Glutamatergic neuron (in vitro differentiated cells): ENCODE data around the gene APOBEC3G. TPM values are rescaled to one million over a fixed set of nuclear protein-coding genes. Genes with fewer than 3 reads are reported as not detected.
A peak's percentile ranks its signal among the peaks of the same experiment; 100 is the strongest.
"Not testable (repeated sequence)": the region's sequence is repeated elsewhere in the genome, so short reads cannot be mapped to it uniquely, and the experiment has no call there.

Experiments used
- DNase-seq: peaks from one replicate; pipeline ENCODE4 v3.0.0; 2022
- H3K27ac Mint-ChIP-seq: one replicate; pipeline ENCODE4 v1.8.0; 2020; ENCODE audit warnings: mild to moderate bottlenecking, mixed read lengths, inconsistent platforms; ENCODE audit not compliant: unreplicated experiment
- H3K27me3 Mint-ChIP-seq: one replicate; pipeline ENCODE4 v1.8.0; 2020; ENCODE audit warnings: mild to moderate bottlenecking, moderate library complexity, mixed read lengths, inconsistent platforms; ENCODE audit not compliant: unreplicated experiment
- H3K36me3 Mint-ChIP-seq: one replicate; pipeline ENCODE4 v1.8.0; 2020; ENCODE audit warnings: mild to moderate bottlenecking, mixed read lengths, inconsistent platforms; ENCODE audit not compliant: unreplicated experiment
- H3K4me1 Mint-ChIP-seq: one replicate; pipeline ENCODE4 v1.8.0; 2020; ENCODE audit warnings: mild to moderate bottlenecking, low read depth, mixed read lengths, inconsistent platforms; ENCODE audit not compliant: unreplicated experiment
- H3K4me3 Mint-ChIP-seq: one replicate; pipeline ENCODE4 v1.8.0; 2020; ENCODE audit warnings: mild to moderate bottlenecking, mixed read lengths, inconsistent platforms; ENCODE audit not compliant: unreplicated experiment
- H3K9me3 Mint-ChIP-seq: one replicate; pipeline ENCODE4 v1.8.0; 2020; ENCODE audit warnings: mild to moderate bottlenecking, moderate library complexity, mixed read lengths, inconsistent platforms; ENCODE audit not compliant: unreplicated experiment
- CTCF ChIP-seq: fragments of 200-600 bp; sonication (generic); IDR thresholded peaks from one replicate; pipeline ENCODE4 v1.5.0; 2021; ENCODE audit not compliant: partially characterized antibody, unreplicated experiment
- total RNA-seq: library from RNA; stranded (reverse); fragmentation: NEBNext Ultra II Directional; extraction: Animal tissue kit (Norgen Biotek cat#: 25700); gene quantifications from one replicate; pipeline ENCODE4 v1.2.1, GENCODE V29; 2021; ENCODE audit not compliant: unreplicated experiment

Gene APOBEC3G
- total RNA-seq, 1 donor from 2014 or later: 1.0 TPM

- no peaks in the 10 kb centered on the region for H3K36me3 Mint-ChIP-seq
- no peak for DNase-seq
- peaks cover 6% of the 10 kb centered on the region for H3K4me1 Mint-ChIP-seq
- TF ChIP-seq CTCF: no peak
- H3K27ac Mint-ChIP-seq: no peak overlapping the region
- no peak overlapping the region for H3K4me3 Mint-ChIP-seq
- H3K9me3 Mint-ChIP-seq: no peaks in the 10 kb centered on the region
- peaks cover 6% of the 10 kb centered on the region for H3K27me3 Mint-ChIP-seq
These were observed 3.1 kb upstream of the APOBEC3G start for GRCh38 chr22:39073981-39074380.

GRCh38 chr22:39076155-39077025, 685 bp upstream of the APOBEC3G start:
- H3K27me3 Mint-ChIP-seq, H3K4me1 Mint-ChIP-seq, H3K9me3 Mint-ChIP-seq, DNase-seq, H3K36me3 Mint-ChIP-seq: not testable (repeated sequence)
- Mint-ChIP-seq H3K4me3 (peak overlapping the region; percentile 78), H3K27ac (peak overlapping the region; percentile 29)

GRCh38 chr22:39077912-39078311, 837 bp downstream of the APOBEC3G start:
- H3K27me3 Mint-ChIP-seq: peaks cover 11% of the 10 kb centered on the region
- H3K36me3 Mint-ChIP-seq, H3K4me1 Mint-ChIP-seq, H3K9me3 Mint-ChIP-seq, DNase-seq, H3K27ac Mint-ChIP-seq, H3K4me3 Mint-ChIP-seq: not testable (repeated sequence)

- H3K27me3 Mint-ChIP-seq: peaks cover 11% of the 10 kb centered on the region
- H3K27ac Mint-ChIP-seq: no peak overlapping the region
- no peaks in the 10 kb centered on the region for H3K36me3 Mint-ChIP-seq
- DNase-seq: no peak
- no peak for TF ChIP-seq CTCF
- no peaks in the 10 kb centered on the region for H3K9me3 Mint-ChIP-seq
- H3K4me1 Mint-ChIP-seq: peaks cover 6% of the 10 kb centered on the region
- no peak overlapping the region for H3K4me3 Mint-ChIP-seq
These were observed 1.3 kb downstream of the APOBEC3G start for GRCh38 chr22:39078329-39078728.

- not testable (repeated sequence) for H3K36me3 Mint-ChIP-seq, H3K27ac Mint-ChIP-seq, DNase-seq, H3K9me3 Mint-ChIP-seq, H3K4me1 Mint-ChIP-seq, H3K4me3 Mint-ChIP-seq
- peaks cover 11% of the 10 kb centered on the region for H3K27me3 Mint-ChIP-seq
These were observed 2.1 kb downstream of the APOBEC3G start for GRCh38 chr22:39079054-39079637.

GRCh38 chr22:39080052-39080762, 3.1 kb downstream of the APOBEC3G start:
- TF ChIP-seq CTCF: no peak
- Mint-ChIP-seq H3K27ac (no peak overlapping the region), H3K9me3 (no peaks in the 10 kb centered on the region), H3K36me3 (no peaks in the 10 kb centered on the region), H3K4me3 (no peak overlapping the region), H3K4me1 (peaks cover 6% of the 10 kb centered on the region), H3K27me3 (peaks cover 11% of the 10 kb centered on the region)
- no peak for DNase-seq
